Astrocyte (in vitro differentiated cells and primary cell): ENCODE results near the gene CENPX.

Experiments used
- EZH2 ChIP-seq: IDR thresholded peaks from 2 replicates; pipeline ENCODE4 v1.6.1; 2012; ENCODE audit warnings: mild to moderate bottlenecking, low read length, inconsistent platforms; ENCODE audit not compliant: insufficient read depth
- TF ChIP-seq, protein P1 (sequence below): IDR thresholded peaks from 2 replicates; pipeline ENCODE4 v1.5.1; 2011; ENCODE audit warnings: low read depth, mild to moderate bottlenecking, inconsistent platforms, low read length, moderate library complexity; ENCODE audit not compliant: insufficient read depth

DNA sequence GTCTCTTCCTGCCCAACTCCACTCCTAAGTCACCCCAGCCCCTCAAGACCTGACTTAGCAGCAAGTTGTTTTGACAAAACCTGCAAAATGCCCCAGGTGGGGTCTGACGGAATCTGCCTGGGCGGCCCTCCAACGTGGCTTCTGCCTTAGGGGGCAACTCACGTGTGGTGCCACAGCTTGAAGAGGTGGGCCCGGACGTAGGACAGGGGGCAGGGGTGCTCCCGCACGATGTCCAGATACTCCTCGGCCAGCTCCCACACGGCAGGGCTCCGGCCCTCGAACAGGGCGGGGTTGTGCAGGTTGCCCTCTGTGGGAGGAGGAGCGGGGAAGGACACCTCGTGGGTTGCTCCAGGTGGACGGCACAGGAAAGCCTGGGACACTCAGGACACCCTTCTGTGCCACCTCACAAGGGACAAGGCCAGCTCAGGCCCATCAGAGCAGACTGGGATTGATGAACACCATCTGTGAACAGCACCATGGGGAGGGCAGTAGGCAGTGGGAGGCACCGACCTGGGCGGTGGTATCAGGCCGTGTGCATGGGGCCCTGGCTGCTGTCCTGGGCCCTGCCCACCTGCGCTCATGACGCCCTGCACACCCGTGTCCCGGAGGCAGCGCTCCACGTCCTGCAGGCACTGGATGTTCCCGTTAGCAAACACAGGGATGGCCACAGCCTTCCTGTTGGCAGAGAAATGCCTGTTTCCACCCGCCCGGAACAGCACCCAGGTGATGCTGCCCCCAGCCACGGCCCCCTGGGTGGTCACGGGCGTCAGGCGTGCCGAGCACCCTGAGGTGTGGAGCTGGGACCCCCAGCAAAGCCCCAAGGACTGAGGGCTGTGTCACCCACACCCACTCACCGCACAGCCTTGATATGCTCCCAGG is 38.6 kb upstream of the CENPX start:
- TF ChIP-seq, protein P1, sequence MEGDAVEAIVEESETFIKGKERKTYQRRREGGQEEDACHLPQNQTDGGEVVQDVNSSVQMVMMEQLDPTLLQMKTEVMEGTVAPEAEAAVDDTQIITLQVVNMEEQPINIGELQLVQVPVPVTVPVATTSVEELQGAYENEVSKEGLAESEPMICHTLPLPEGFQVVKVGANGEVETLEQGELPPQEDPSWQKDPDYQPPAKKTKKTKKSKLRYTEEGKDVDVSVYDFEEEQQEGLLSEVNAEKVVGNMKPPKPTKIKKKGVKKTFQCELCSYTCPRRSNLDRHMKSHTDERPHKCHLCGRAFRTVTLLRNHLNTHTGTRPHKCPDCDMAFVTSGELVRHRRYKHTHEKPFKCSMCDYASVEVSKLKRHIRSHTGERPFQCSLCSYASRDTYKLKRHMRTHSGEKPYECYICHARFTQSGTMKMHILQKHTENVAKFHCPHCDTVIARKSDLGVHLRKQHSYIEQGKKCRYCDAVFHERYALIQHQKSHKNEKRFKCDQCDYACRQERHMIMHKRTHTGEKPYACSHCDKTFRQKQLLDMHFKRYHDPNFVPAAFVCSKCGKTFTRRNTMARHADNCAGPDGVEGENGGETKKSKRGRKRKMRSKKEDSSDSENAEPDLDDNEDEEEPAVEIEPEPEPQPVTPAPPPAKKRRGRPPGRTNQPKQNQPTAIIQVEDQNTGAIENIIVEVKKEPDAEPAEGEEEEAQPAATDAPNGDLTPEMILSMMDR = no peak
- no peak for TF ChIP-seq EZH2
